Mesenchymal stem cell (in vitro differentiated cells and primary cell): ENCODE measurements around the gene GATD1.

Experiments used
- DNase-seq: peaks from one replicate; pipeline ENCODE4 v3.0.0-alpha.2; 2013
- H2AFZ ChIP-seq: one replicate; pipeline ENCODE4 v1.6.1; 2013; ENCODE audit warnings: low read depth, mild to moderate bottlenecking, control low read depth, inconsistent platforms, low read length, moderate library complexity
- H2AK5ac ChIP-seq: 2 replicates; pipeline ENCODE4 v1.6.1; 2013; ENCODE audit warnings: low read length, moderate library complexity, mild to moderate bottlenecking, inconsistent platforms; ENCODE audit not compliant: severe bottlenecking
- H2BK120ac ChIP-seq: one replicate; pipeline ENCODE4 v1.6.1; 2013; ENCODE audit warnings: low read depth, mild to moderate bottlenecking, inconsistent platforms, low read length, moderate library complexity
- H2BK12ac ChIP-seq, 2 experiments: one replicate each; pipeline ENCODE4 v1.6.1; 2013; ENCODE audit warnings: inconsistent platforms in 2 of 2, low read length in 2 of 2, mild to moderate bottlenecking in 2 of 2, moderate library complexity in 2 of 2, control low read depth in 1 of 2
- H2BK15ac ChIP-seq: one replicate; pipeline ENCODE4 v1.6.1; 2013; ENCODE audit warnings: mild to moderate bottlenecking, low read depth, inconsistent platforms; ENCODE audit not compliant: poor library complexity, severe bottlenecking
- H2BK5ac ChIP-seq: 2 replicates; pipeline ENCODE4 v1.6.1; 2013; ENCODE audit warnings: low read depth, mild to moderate bottlenecking, low read length, control low read depth, inconsistent platforms; ENCODE audit not compliant: poor library complexity, severe bottlenecking
- H3K14ac ChIP-seq, 2 experiments: one replicate each; pipeline ENCODE4 v1.6.1; 2013; ENCODE audit warnings: inconsistent platforms in 2 of 2, low read length in 2 of 2, control low read depth in 1 of 2, mild to moderate bottlenecking in 1 of 2, moderate library complexity in 1 of 2
- H3K18ac ChIP-seq, 2 experiments: one replicate each; pipeline ENCODE4 v1.6.1; 2013; ENCODE audit warnings: inconsistent platforms in 2 of 2, low read length in 2 of 2, control low read depth in 1 of 2, low read depth in 1 of 2, mild to moderate bottlenecking in 1 of 2
- H3K23ac ChIP-seq, 2 experiments: one replicate each; pipeline ENCODE4 v1.6.1; 2013; ENCODE audit warnings: inconsistent platforms in 2 of 2, low read length in 2 of 2, mild to moderate bottlenecking in 2 of 2, moderate library complexity in 2 of 2, control low read depth in 1 of 2
- H3K27ac ChIP-seq: 2 replicates; pipeline ENCODE4 v1.5.1; 2013; ENCODE audit warnings: mild to moderate bottlenecking, moderate library complexity, low read length, control low read depth, inconsistent platforms; ENCODE audit not compliant: poor library complexity, severe bottlenecking
- H3K27me3 ChIP-seq, 2 experiments: 2 replicates each; pipeline versions ENCODE4 v1.6.1 to v1.7.0; 2013; ENCODE audit warnings: low read length in 2 of 2, mild to moderate bottlenecking in 2 of 2, moderate library complexity in 2 of 2, control low read depth in 1 of 2, inconsistent platforms in 1 of 2; ENCODE audit not compliant: control insufficient read depth in 1 of 2, insufficient read depth in 1 of 2
- H3K36me3 ChIP-seq, 2 experiments: 2 replicates each; pipeline versions ENCODE4 v1.6.1 to v1.7.0; 2013; ENCODE audit warnings: low read length in 2 of 2, control low read depth in 1 of 2, inconsistent platforms in 1 of 2, low read depth in 1 of 2, mild to moderate bottlenecking in 1 of 2; ENCODE audit not compliant: insufficient read depth in 2 of 2, control insufficient read depth in 1 of 2
- H3K4ac ChIP-seq, 2 experiments: one replicate each; pipeline ENCODE4 v1.6.1; 2013; ENCODE audit warnings: inconsistent platforms in 2 of 2, low read length in 2 of 2, mild to moderate bottlenecking in 2 of 2, moderate library complexity in 2 of 2, control low read depth in 1 of 2, low read depth in 1 of 2
- H3K4me1 ChIP-seq: 2 replicates; pipeline ENCODE4 v1.6.1; 2013; ENCODE audit warnings: low read depth, low read length, control low read depth; ENCODE audit not compliant: control insufficient read depth, insufficient read depth
- H3K4me2 ChIP-seq: 2 replicates; pipeline ENCODE4 v1.6.1; 2013; ENCODE audit warnings: low read length, mild to moderate bottlenecking, inconsistent platforms; ENCODE audit not compliant: poor library complexity, severe bottlenecking
- H3K4me3 ChIP-seq, 2 experiments: 2 replicates each; pipeline versions ENCODE4 v1.5.1 to v1.7.0; 2013; ENCODE audit warnings: low read length in 2 of 2, mild to moderate bottlenecking in 2 of 2, control low read depth in 1 of 2, low read depth in 1 of 2; ENCODE audit not compliant: insufficient read depth in 1 of 2
- H3K79me1 ChIP-seq: replicated peaks from 2 replicates; pipeline ENCODE4 v1.6.1; 2013; ENCODE audit warnings: mild to moderate bottlenecking, control low read depth, low read length, inconsistent platforms; ENCODE audit not compliant: poor library complexity, severe bottlenecking
- H3K9ac ChIP-seq: 2 replicates; pipeline ENCODE4 v1.7.0; 2013; ENCODE audit warnings: mild to moderate bottlenecking, low read length, moderate library complexity
- H3K9me3 ChIP-seq: 2 replicates; pipeline ENCODE4 v1.7.0; 2013; ENCODE audit warnings: mild to moderate bottlenecking, low read length; ENCODE audit not compliant: control insufficient read depth
- H4K8ac ChIP-seq: one replicate; pipeline ENCODE4 v1.6.1; 2013; ENCODE audit warnings: inconsistent platforms, mild to moderate bottlenecking, low read length, moderate library complexity
- H4K91ac ChIP-seq: one replicate; pipeline ENCODE4 v1.6.1; 2013; ENCODE audit warnings: mild to moderate bottlenecking, low read length, inconsistent platforms
- WGBS: methylation state at CpG from one replicate; pipeline ENCODE4 v1.1.7; 2013; ENCODE audit warnings: mixed read lengths; 5-methylcytosine and 5-hydroxymethylcytosine counted together

GATD1 gene

DNA sequence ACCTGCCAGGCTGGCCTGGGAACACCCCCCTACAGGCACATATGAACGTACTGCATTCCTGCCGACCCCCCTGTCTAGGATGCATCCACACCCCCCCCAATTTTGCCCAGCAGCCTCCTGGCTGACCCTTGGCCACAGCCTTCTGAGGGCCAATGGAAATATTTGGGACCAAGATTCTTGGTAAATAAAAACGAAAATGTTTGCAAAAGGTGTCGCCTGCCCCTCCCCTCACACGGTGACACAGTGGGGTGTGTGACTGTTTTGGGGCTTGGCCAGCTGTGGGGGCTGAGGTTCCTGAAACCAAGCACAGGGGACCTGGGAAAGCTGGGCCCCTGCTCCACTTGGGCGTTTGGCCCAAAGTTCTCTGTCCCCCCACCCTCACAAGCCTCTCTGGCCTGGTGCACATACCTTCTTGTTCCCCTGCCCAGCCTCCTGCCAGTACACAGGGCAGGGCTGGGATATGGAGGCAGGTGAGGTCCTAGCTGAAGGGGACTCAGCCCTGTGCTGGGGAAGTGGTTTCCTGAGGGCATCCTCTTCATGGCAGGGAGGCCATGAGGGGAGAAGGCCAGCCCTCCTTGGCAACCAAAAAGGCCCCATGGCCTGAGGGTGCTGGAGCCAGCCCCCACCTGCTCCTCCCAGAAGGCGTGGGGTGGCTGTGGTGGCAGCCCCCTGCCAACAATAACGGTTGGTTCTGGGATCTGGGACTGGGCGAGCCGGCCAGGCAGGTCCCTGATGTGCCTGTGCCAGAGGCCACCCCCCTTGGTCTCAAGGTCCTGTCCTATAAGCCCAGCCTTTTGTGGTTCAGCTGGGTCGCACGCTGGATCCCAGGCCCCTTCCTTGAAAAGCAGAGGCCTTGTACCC, 48.3 kb upstream of the GATD1 start:
- H2AK5ac ChIP-seq, result no peak overlapping the region
- H2BK120ac ChIP-seq, result no peak overlapping the region
- H2BK15ac ChIP-seq, result no peak overlapping the region
- H3K18ac ChIP-seq, result no peak overlapping the region
- no peak for DNase-seq
- no peak overlapping the region for H3K27ac ChIP-seq
- no peak overlapping the region for H2AFZ ChIP-seq
- peaks cover 0 to 17% of the 10 kb centered on the region in 2 experiments for H3K27me3 ChIP-seq
- H2BK12ac ChIP-seq, result no peak overlapping the region
- H3K9ac ChIP-seq, result no peak overlapping the region
- no peak overlapping the region for H4K8ac ChIP-seq
- H3K4ac ChIP-seq, result no peak overlapping the region
- no peak overlapping the region for H4K91ac ChIP-seq
- no peak overlapping the region for H2BK5ac ChIP-seq
- 92% methylated on average over 9 of the region's 12 CpGs for WGBS
- peaks cover 25 to 48% of the 10 kb centered on the region in 2 experiments for H3K36me3 ChIP-seq
- no peaks in the 10 kb centered on the region for H3K9me3 ChIP-seq
- H3K79me1 ChIP-seq, result peaks cover 19% of the 10 kb centered on the region
- peaks cover 67% of the 10 kb centered on the region for H3K4me1 ChIP-seq
- no peak overlapping the region for H3K23ac ChIP-seq
- no peak overlapping the region for H3K4me3 ChIP-seq
- H3K4me2 ChIP-seq, result no peak overlapping the region
- no peak overlapping the region for H3K14ac ChIP-seq

DNA sequence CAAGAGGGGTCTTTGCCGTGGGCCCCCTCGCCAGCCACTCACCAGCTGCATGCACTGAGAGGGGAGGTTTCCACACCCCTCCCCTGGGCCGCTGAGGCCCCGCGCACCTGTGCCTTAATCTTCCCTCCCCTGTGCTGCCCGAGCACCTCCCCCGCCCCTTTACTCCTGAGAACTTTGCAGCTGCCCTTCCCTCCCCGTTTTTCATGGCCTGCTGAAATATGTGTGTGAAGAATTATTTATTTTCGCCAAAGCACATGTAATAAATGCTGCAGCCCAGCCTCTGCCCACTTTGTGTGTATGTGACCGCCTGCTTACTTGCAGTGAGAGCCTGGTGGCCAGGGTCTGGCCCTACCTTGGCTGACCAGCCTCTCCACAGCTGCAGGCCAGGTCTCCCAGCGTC, 47.7 kb upstream of the GATD1 start:
- WGBS, result 88% methylated on average over 11 of the region's 11 CpGs
- H3K9ac ChIP-seq, result no peak overlapping the region
- no peak overlapping the region for H2BK120ac ChIP-seq
- no peak for DNase-seq
- H3K14ac ChIP-seq, result no peak overlapping the region
- H3K79me1 ChIP-seq, result peaks cover 20% of the 10 kb centered on the region
- no peak overlapping the region for H3K23ac ChIP-seq
- H3K27me3 ChIP-seq, result peaks cover 0 to 17% of the 10 kb centered on the region in 2 experiments
- no peak overlapping the region for H2BK12ac ChIP-seq
- no peak overlapping the region for H2AFZ ChIP-seq
- no peak overlapping the region for H3K4me3 ChIP-seq
- H4K8ac ChIP-seq, result no peak overlapping the region
- H2AK5ac ChIP-seq, result no peak overlapping the region
- H3K9me3 ChIP-seq, result no peaks in the 10 kb centered on the region
- peaks cover 25 to 48% of the 10 kb centered on the region in 2 experiments for H3K36me3 ChIP-seq
- peaks cover 67% of the 10 kb centered on the region for H3K4me1 ChIP-seq
- H3K4me2 ChIP-seq, result no peak overlapping the region
- no peak overlapping the region for H3K4ac ChIP-seq
- no peak overlapping the region for H4K91ac ChIP-seq
- no peak overlapping the region for H3K18ac ChIP-seq
- no peak overlapping the region for H3K27ac ChIP-seq
- no peak overlapping the region for H2BK5ac ChIP-seq
- H2BK15ac ChIP-seq, result no peak overlapping the region

GRCh38 chr11:824292-824880, 47.1 kb upstream of the GATD1 start:
- Histone ChIP-seq H3K9ac (no peak overlapping the region), H4K8ac (no peak overlapping the region), H3K4me3 (no peak overlapping the region), H4K91ac (peak overlapping the region; percentile 60), H2BK12ac (no peak overlapping the region), H3K4ac (no peak overlapping the region), H2AFZ (no peak overlapping the region), H2BK15ac (no peak overlapping the region), H2BK5ac (no peak overlapping the region), H3K4me2 (no peak overlapping the region), H3K14ac (no peak overlapping the region), H2AK5ac (no peak overlapping the region), H3K4me1 (peaks cover 62% of the 10 kb centered on the region), H3K27me3 (peaks cover 0 to 17% of the 10 kb centered on the region in 2 experiments), H2BK120ac (no peak overlapping the region), H3K27ac (no peak overlapping the region), H3K36me3 (peaks cover 25 to 48% of the 10 kb centered on the region in 2 experiments), H3K18ac (no peak overlapping the region), H3K9me3 (no peaks in the 10 kb centered on the region), H3K79me1 (peaks cover 20% of the 10 kb centered on the region), H3K23ac (no peak overlapping the region)
- WGBS, result 97% methylated on average over 56 of the region's 59 CpGs
- DNase-seq, result no peak

GRCh38 chr11:823441-824291, 46.4 kb upstream of the GATD1 start:
- WGBS, result 96% methylated on average over 47 of the region's 53 CpGs
- Histone ChIP-seq H2BK15ac (peak overlapping the region; percentile 37), H2BK12ac (no peak overlapping the region), H3K27ac (no peak overlapping the region), H3K27me3 (peaks cover 0 to 14% of the 10 kb centered on the region in 2 experiments), H4K91ac (peak overlapping the region; percentile 60), H2AFZ (no peak overlapping the region), H3K9me3 (no peaks in the 10 kb centered on the region), H3K9ac (no peak overlapping the region), H3K4ac (no peak overlapping the region), H3K4me3 (no peak overlapping the region), H3K36me3 (peaks cover 25 to 48% of the 10 kb centered on the region in 2 experiments), H3K23ac (no peak overlapping the region), H2BK5ac (no peak overlapping the region), H2BK120ac (no peak overlapping the region), H3K79me1 (peaks cover 20% of the 10 kb centered on the region), H3K14ac (no peak overlapping the region), H2AK5ac (no peak overlapping the region), H3K18ac (no peak overlapping the region), H3K4me1 (peaks cover 60% of the 10 kb centered on the region), H4K8ac (no peak overlapping the region), H3K4me2 (no peak overlapping the region)
- no peak for DNase-seq
